NCI-H774 (cell line): ENCODE data around the gene SRSF10.
"Not testable (repeated sequence)": the region's sequence is repeated elsewhere in the genome, so short reads cannot be mapped to it uniquely, and the experiment has no call there.

Experiments used
- DNase-seq: peaks from one replicate; lab custom pipeline; 2025; lab: John Stamatoyannopoulos, UW

SRSF10 gene

GRCh38 chr1:23979881-23980727 lies at the start of gene SRSF10:
Gene SRSF10 (minus strand): TSS chr1:23980327. CDS start chr1:23980255, 72 bp downstream.
- DNase-seq = peak; percentile 89

- DNase-seq = peak; percentile 1
Observed at GRCh38 chr1:24027838-24028468, 47.8 kb upstream of the SRSF10 start.

GRCh38 chr1:24022581-24023361 lies 42.6 kb upstream of the SRSF10 start:
- DNase-seq = no peak

- DNase-seq = no peak
Observed at GRCh38 chr1:24021403-24022266, 41.5 kb upstream of the SRSF10 start.

GRCh38 chr1:24020470-24020869 lies 40.3 kb upstream of the SRSF10 start:
- no peak for DNase-seq

- DNase-seq = no peak
Observed at GRCh38 chr1:24020025-24020424, 39.9 kb upstream of the SRSF10 start.

GRCh38 chr1:24018611-24019580 lies 38.8 kb upstream of the SRSF10 start:
- no peak for DNase-seq

- no peak for DNase-seq
Observed at GRCh38 chr1:24015221-24016210, 35.4 kb upstream of the SRSF10 start.

- not testable (repeated sequence) for DNase-seq
Observed at GRCh38 chr1:24012878-24013277, 32.8 kb upstream of the SRSF10 start.

GRCh38 chr1:24010650-24011049 lies 30.5 kb upstream of the SRSF10 start:
- DNase-seq = no peak

GRCh38 chr1:24009406-24009805 lies 29.3 kb upstream of the SRSF10 start:
- no peak for DNase-seq

- not testable (repeated sequence) for DNase-seq
Observed at GRCh38 chr1:24008574-24009184, 28.6 kb upstream of the SRSF10 start.

- DNase-seq = no peak
Observed at GRCh38 chr1:24007079-24007478, 27.0 kb upstream of the SRSF10 start.

- no peak for DNase-seq
Observed at GRCh38 chr1:24005163-24005562, 25.0 kb upstream of the SRSF10 start.

- DNase-seq = no peak
Observed at GRCh38 chr1:24004132-24004531, 24.0 kb upstream of the SRSF10 start.

- DNase-seq = no peak
Observed at GRCh38 chr1:24003331-24003972, 23.3 kb upstream of the SRSF10 start.

- no peak for DNase-seq
Observed at GRCh38 chr1:24002695-24003094, 22.6 kb upstream of the SRSF10 start.

GRCh38 chr1:23999156-23999671 lies 19.1 kb upstream of the SRSF10 start:
- no peak for DNase-seq
